NOMO-1 (cell line): ENCODE data around the gene CACNA2D2.

ENCODE experiments used
- DNase-seq, 2 experiments: peaks; one replicate each; lab custom pipeline; 2025; ENCODE audit not compliant: unreplicated experiment in 2 of 2; lab: John Stamatoyannopoulos, UW

Gene CACNA2D2

DNA sequence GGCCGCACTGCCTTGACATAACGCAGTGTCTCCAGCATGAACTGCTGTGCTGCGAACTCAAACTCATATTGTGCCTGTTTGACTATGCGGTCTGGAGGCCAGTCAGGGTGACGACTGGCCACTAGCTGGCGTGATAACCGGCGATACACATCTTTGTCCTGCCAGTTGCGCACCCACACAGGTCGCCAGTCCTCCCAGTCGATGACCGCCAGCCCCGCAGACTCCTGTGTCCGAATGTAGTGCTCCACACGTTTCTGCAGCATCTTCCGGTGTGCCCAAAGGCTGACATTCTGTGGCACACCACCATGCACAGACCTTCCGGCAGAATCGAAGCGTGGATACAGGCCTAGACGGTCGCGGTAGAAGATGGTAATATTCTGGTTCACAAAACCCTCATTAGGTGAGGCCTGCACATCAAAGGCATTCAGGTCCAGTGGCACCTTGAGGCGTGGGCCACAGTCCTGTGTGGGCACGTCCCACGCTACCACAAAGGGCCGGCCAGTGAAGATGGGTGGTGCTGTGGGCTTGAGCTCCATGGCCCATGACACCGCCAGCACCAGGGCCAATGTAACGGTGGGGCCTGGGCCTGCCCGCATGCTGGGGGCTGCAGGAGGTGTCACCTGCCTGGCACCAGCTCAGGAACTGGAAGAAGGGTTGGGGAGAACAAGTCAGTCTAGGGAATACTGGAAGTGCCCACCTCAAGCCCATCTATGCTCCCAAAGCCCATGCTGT, 183.4 kb downstream of the CACNA2D2 start:
- no peak for DNase-seq

DNA sequence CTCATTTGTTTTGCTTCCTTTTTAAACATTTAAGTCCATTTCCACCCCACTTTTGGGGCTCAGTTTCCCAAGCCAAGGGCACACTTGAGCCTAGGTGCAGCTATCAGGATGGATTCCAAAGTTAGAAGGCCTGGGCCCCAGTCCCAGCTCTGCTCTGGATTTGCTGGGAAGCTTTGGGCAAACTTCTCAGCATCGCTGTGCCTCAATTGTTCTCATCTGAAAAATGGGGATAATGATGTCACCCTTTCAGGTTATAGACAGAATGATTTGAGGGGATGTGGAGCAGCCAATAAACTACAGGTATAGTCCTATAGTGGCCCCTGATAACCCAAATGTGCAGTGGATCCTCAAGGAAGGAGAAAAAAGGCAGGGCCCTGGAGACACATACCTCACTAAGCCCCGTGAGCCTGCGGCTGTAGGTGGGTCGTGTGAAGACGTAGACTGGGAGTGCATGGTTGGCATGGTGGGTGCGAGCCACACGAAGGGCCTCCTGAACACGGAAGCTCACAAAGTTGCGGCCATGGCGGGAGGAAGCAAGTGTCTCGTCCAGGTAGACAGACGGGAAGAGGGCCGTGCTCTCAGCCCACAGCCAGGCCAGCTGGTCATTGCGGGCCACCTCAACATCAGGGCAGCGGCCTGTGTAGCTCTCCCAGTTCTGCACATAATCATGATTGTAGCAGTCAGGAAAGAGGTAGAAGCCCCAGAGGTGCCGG, 184.1 kb downstream of the CACNA2D2 start:
- no peak for DNase-seq

GRCh38 chr3:50318615-50319014, 184.8 kb downstream of the CACNA2D2 start:
- no peak for DNase-seq

DNA sequence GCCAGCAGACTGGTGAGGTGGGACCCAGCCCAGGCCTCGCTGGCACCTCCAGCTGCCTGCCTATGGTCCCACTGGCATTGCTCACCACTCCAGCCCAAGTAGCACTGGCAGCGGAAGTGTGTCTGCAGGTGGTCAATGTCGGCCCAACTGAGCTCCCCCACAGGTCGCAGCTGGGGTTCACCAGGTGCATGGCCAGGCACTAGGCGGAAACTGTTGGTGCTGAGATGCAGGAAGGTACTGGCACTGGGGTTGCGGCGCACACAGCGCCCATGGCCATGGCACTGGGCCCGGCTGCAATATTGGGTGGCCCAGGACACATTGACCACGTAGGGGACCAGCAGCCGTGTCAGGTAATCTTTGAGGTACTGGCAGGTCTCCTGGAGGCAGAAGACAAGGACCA, 185.3 kb downstream of the CACNA2D2 start:
- DNase-seq = no peak

DNA sequence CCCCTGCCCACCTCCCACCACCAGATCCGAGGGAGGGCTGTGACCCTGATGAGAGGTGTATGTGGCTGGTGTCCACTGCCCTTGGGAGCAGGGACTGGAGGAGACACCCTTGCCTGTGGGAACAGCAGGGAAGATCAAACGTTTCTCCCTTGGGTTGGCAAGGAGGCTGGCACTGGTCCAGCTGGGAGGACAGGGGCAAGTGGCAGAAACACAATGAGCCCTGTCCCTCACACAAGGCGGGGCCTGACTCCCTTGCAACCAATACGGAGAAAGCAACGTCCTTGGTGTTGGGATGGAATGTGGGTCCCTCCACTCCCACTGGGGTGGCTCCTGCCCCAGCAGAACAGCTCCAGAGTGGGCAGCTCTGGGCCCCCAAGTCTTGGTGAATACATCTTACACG, 186.1 kb downstream of the CACNA2D2 start:
- DNase-seq = no peak

DNA sequence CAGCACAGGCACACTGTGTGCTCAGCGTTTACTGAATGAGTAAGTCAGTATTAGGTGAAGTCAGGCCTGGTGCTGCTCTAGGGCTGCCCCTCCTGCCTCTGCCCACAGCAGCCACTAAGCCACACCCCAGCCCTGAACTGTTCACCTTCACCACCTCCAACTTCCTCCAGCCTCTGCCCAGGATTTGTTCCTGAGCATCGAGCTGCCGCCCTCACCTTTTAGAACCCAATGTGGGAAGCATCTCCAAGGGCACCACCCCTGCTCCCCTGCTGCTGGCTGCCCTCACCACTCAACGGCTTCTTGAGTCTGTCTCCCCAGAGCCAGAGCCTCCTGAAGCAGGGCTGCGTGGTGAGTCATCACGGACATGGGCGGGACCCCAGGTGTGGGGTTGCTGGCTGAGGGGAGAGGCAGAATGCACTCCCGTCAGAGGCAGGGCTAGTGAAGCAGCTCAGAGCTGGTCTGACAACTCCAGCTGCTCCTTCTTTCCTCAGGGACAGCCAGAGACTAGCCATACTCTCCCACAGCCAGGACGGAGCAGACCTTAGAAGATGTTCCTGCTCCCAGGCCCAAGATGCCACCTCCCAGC, 186.7 kb downstream of the CACNA2D2 start:
- DNase-seq = no peak

- no peak for DNase-seq
Measured at GRCh38 chr3:50314816-50315215, 188.6 kb downstream of the CACNA2D2 start.

DNA sequence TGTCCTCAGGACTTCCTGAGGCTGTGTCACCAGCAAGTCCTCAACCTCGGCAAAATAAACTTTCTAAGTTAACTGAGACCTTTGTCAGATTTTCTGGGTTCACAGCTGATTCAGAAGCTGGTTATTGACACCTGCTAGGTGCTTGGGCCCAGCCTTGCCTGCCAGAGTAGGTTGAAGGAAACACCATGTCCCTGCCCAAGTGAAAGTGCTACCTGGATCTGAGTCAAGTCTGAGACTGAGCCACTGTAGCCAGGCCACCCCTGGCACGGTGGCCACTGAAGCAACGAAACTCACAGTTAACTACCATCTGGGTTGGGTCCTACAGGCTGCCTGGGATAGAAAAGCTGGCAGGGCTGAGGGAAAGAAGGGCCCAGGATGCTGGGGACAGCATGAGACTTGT, 189.1 kb downstream of the CACNA2D2 start:
- DNase-seq = no peak
